Esophagus muscularis mucosa (tissue), 4 donors: Measurements from ENCODE around the gene TMC2. TPM values are rescaled to one million over a fixed set of nuclear protein-coding genes. Genes with fewer than 3 reads are reported as not detected.

Experiments
- DNase-seq: peaks from one replicate; pipeline ENCODE4 v3.0.0-alpha.2; 2017; ENCODE audit errors: extremely low spot score
- H3K27ac ChIP-seq, 4 donors: fragments of 200-600 bp; sonication (generic); replicated peaks in 1 of 4; 1 replicate in 3 of 4; 2 replicates in 1 of 4; pipeline ENCODE4 v1.5.1; 2016 to 2019; ENCODE audit warnings: mild to moderate bottlenecking in 1 of 4
- H3K27me3 ChIP-seq, 4 donors: fragments of 200-600 bp; sonication (generic); one replicate each; pipeline versions ENCODE4 v1.5.1 to v1.6.0; 2016 to 2019
- H3K36me3 ChIP-seq, 4 donors: fragments of 200-600 bp; sonication (generic); one replicate each; pipeline ENCODE4 v1.5.1; 2016 to 2019
- H3K4me1 ChIP-seq, 4 donors: fragments of 200-600 bp; sonication (generic); one replicate each; pipeline ENCODE4 v1.5.1; 2016 to 2019
- H3K4me3 ChIP-seq, 4 donors: fragments of 200-600 bp; sonication (generic); 1 replicate in 2 of 4; 2 replicates in 2 of 4; pipeline ENCODE4 v1.5.1; 2016 to 2019; ENCODE audit warnings: mild to moderate bottlenecking in 4 of 4, moderate library complexity in 1 of 4
- H3K9me3 ChIP-seq, 4 donors: fragments of 200-600 bp; sonication (generic); 1 replicate in 3 of 4; 2 replicates in 1 of 4; pipeline ENCODE4 v1.5.1; 2016 to 2019
- EP300 ChIP-seq: sonication (generic); formaldehyde crosslinking; IDR thresholded peaks from one replicate; pipeline ENCODE4 v1.6.1; 2017; ENCODE audit warnings: antibody characterized with exemption
- POLR2A ChIP-seq: fragments of 450-650 bp; IDR thresholded peaks from one replicate; pipeline ENCODE4 v1.6.1; 2017; ENCODE audit warnings: antibody characterized with exemption, moderate library complexity, mild to moderate bottlenecking, low read depth
- POLR2AphosphoS5 ChIP-seq, 2 donors: sonication (generic); formaldehyde crosslinking; IDR thresholded peaks; one replicate each; pipeline ENCODE4 v1.6.1; 2017; ENCODE audit warnings: antibody characterized with exemption in 2 of 2
- WGBS: methylation state at CpG from one replicate; pipeline ENCODE4 v1.1.5; 2018; 5-methylcytosine and 5-hydroxymethylcytosine counted together
- intact Hi-C: fragments of 100-400 bp; cut with DNase I; formaldehyde crosslinking; loops from one replicate; pipeline ENCODE4 v1.15.1; 2023
- total RNA-seq, 4 donors: library from RNA; depleted of rRNA; stranded (reverse); fragments of >200 nt; gene quantifications; one replicate each; pipeline versions ENCODE4 v1.1.0 to v1.2.1, GENCODE V29; 2016
- TF ChIP-seq, protein P1 (sequence below), 3 experiments: fragments of 200-600 bp in 2 of 3; fragments of 450-650 bp in 1 of 3; sonication (generic) in 2 of 3; IDR thresholded peaks; one replicate each; pipeline ENCODE4 v1.5.1; 2017 to 2019; ENCODE audit warnings: antibody characterized with exemption in 3 of 3, mild to moderate bottlenecking in 2 of 3, moderate library complexity in 1 of 3

TMC2 gene
- total RNA-seq, 4 donors from 2014 or later = 0.19 to 0.34 TPM; not detected in 2

GRCh38 chr20:2637246-2637645 is 100.9 kb downstream of the TMC2 start:
- 82% methylated on average over 6 of the region's 6 CpGs for WGBS
- Histone ChIP-seq H3K4me1 (no peaks in the 10 kb centered on the region), H3K9me3 (no peaks in the 10 kb centered on the region), H3K27ac (no peak overlapping the region), H3K27me3 (no peaks in the 10 kb centered on the region), H3K36me3 (peaks cover 0 to 15% (median 0%) of the 10 kb centered on the region in 4 donors), H3K4me3 (no peak overlapping the region)
- TF ChIP-seq POLR2AphosphoS5 (IDR thresholded peaks at IDR 0.05) (no peak), POLR2A (no peak), EP300 (no peak)
- TF ChIP-seq, protein P1, sequence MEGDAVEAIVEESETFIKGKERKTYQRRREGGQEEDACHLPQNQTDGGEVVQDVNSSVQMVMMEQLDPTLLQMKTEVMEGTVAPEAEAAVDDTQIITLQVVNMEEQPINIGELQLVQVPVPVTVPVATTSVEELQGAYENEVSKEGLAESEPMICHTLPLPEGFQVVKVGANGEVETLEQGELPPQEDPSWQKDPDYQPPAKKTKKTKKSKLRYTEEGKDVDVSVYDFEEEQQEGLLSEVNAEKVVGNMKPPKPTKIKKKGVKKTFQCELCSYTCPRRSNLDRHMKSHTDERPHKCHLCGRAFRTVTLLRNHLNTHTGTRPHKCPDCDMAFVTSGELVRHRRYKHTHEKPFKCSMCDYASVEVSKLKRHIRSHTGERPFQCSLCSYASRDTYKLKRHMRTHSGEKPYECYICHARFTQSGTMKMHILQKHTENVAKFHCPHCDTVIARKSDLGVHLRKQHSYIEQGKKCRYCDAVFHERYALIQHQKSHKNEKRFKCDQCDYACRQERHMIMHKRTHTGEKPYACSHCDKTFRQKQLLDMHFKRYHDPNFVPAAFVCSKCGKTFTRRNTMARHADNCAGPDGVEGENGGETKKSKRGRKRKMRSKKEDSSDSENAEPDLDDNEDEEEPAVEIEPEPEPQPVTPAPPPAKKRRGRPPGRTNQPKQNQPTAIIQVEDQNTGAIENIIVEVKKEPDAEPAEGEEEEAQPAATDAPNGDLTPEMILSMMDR (IDR thresholded peaks at IDR 0.05) = no peak
- DNase-seq = no peak
- intact Hi-C loops = no loop called here

DNA sequence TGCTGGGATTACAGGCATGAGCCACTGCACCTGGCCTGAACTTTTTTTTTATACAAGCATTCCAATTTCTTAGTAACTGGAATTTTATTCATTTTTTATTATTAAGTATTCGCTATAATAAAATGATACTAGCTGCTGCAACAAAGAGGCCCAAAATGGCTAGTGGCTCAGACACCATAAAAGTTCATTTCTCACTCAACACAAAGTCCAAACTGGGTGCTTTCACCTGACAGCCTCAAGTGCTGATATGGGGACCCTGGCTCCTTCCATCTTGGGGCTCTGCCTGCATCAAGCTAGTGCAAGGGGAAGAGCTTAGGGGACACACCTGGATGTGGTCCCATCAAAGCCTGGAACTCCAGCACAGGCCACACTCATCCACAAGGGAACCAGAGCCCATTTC is 103.9 kb downstream of the TMC2 start:
- Histone ChIP-seq H3K36me3 (peaks cover 0 to 32% (median 0%) of the 10 kb centered on the region in 4 donors), H3K27ac (no peak overlapping the region), H3K27me3 (no peaks in the 10 kb centered on the region), H3K4me3 (no peak overlapping the region), H3K9me3 (no peaks in the 10 kb centered on the region), H3K4me1 (no peaks in the 10 kb centered on the region)
- TF ChIP-seq POLR2A = no peak
- no peak for TF ChIP-seq EP300
- no peak for TF ChIP-seq POLR2AphosphoS5 (IDR thresholded peaks at IDR 0.05)
- TF ChIP-seq, protein P1 (IDR thresholded peaks at IDR 0.05) = no peak
- intact Hi-C loops = loop anchor here (10.0 kb wide), 1 partner anchor 165 kb away; the partner anchor contains the start of gene SNRPB
- no peak for DNase-seq
- 37% methylated on average over 1 of the region's 1 CpG for WGBS

GRCh38 chr20:2640899-2641298 is 104.5 kb downstream of the TMC2 start:
- Histone ChIP-seq H3K27ac (no peak overlapping the region), H3K36me3 (peaks cover 0 to 32% (median 0%) of the 10 kb centered on the region in 4 donors), H3K4me1 (no peaks in the 10 kb centered on the region), H3K27me3 (no peaks in the 10 kb centered on the region), H3K9me3 (no peaks in the 10 kb centered on the region), H3K4me3 (no peak overlapping the region)
- TF ChIP-seq POLR2AphosphoS5 (IDR thresholded peaks at IDR 0.05) (no peak), POLR2A (no peak)
- TF ChIP-seq, protein P1 (IDR thresholded peaks at IDR 0.05) = no peak
- 84% methylated on average over 9 of the region's 9 CpGs for WGBS
- intact Hi-C loops = loop anchor here (10.0 kb wide), 1 partner anchor 166 kb away; the partner anchor contains the start of gene SNRPB
- no peak for DNase-seq

- no peak for DNase-seq
- Histone ChIP-seq H3K27ac (no peak overlapping the region), H3K4me1 (peaks cover 0 to 9% (median 3%) of the 10 kb centered on the region in 4 donors), H3K4me3 (no peak overlapping the region), H3K27me3 (no peaks in the 10 kb centered on the region), H3K36me3 (peaks cover 0 to 32% (median 0%) of the 10 kb centered on the region in 4 donors), H3K9me3 (no peaks in the 10 kb centered on the region)
- intact Hi-C loops = loop anchor here (10.0 kb wide), 1 partner anchor 169 kb away; the partner anchor contains the start of gene SNRPB
- WGBS = 50% methylated on average over 1 of the region's 1 CpG
- TF ChIP-seq POLR2AphosphoS5 (IDR thresholded peaks at IDR 0.05) (no peak), POLR2A (no peak), EP300 (no peak)
- TF ChIP-seq, protein P1 (IDR thresholded peaks at IDR 0.05) = no peak
Observed at GRCh38 chr20:2643708-2644107, 107.3 kb downstream of the TMC2 start.
